ENCODE data around the gene SLCO1C1. TPM values are rescaled to one million over a fixed set of nuclear protein-coding genes. Genes with fewer than 3 reads are reported as not detected.

Gene SLCO1C1
- total RNA-seq, 1 donor from 2014 or later, result not detected

DNA sequence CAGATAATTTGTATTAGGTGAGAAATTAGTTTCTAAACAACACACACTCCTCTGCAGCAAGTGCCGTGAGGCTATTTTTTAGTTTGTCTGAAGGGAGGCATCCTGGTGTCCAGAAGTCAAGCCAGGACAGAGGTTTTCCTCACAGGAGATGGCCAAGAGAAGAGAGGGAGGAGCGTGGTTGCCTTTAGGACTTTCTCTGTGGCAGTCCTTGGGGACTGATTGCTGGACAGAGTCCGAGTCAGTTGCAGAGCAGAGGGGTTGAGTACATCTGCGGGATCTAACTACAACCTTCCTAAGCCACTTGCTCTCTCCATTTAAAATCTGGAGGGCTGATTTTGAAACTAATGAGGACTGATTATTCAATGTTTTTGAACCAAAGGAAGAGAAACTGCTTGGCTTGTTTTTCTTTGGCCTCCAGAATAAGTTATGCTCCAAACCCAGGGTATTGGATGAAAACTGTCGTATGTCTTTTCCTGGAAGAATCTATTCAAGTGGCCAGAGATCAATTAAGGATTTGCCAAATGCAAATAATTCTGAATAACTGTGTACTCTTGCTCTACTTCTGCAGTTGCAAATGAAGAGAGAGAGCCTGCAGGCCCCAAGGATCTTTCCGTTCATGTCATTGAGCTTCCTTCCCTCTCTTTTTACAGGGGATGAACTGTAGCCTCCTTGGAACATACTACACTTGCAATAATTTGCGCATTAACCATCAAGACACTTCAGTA lies 1.2 kb downstream of the SLCO1C1 start:
- TF ChIP-seq, protein P1, sequence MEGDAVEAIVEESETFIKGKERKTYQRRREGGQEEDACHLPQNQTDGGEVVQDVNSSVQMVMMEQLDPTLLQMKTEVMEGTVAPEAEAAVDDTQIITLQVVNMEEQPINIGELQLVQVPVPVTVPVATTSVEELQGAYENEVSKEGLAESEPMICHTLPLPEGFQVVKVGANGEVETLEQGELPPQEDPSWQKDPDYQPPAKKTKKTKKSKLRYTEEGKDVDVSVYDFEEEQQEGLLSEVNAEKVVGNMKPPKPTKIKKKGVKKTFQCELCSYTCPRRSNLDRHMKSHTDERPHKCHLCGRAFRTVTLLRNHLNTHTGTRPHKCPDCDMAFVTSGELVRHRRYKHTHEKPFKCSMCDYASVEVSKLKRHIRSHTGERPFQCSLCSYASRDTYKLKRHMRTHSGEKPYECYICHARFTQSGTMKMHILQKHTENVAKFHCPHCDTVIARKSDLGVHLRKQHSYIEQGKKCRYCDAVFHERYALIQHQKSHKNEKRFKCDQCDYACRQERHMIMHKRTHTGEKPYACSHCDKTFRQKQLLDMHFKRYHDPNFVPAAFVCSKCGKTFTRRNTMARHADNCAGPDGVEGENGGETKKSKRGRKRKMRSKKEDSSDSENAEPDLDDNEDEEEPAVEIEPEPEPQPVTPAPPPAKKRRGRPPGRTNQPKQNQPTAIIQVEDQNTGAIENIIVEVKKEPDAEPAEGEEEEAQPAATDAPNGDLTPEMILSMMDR (IDR thresholded peaks at IDR 0.05; ENCODE audit: insufficient read depth, low read length, poor library complexity, severe bottlenecking), result no peak
- no peak for DNase-seq (ENCODE audit: low read depth)
- Histone ChIP-seq H3K4me3 (ENCODE audit: low read depth, low read length) (no peak overlapping the region), H3K27me3 (ENCODE audit: control insufficient read depth, insufficient read depth, low read length) (no peaks in the 10 kb centered on the region), H3K36me3 (ENCODE audit: control insufficient read depth, insufficient read depth, low read length) (no peaks in the 10 kb centered on the region)

DNA sequence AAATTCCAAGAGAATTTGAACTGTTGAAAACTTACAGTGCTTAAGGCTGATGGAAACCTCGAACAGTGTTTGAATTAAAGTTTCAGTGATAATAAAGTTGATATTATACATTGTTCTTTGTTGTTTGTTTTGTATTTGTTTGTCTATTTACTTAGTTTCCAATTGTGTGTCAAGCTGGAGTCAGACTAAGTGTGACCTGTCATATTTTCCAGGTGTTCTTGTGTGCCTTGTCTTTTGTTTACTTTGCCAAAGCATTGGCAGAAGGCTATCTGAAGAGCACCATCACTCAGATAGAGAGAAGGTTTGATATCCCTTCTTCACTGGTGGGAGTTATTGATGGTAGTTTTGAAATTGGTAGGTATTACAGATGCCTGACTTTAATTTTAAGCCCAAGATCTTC lies 6.0 kb downstream of the SLCO1C1 start:
- no peak overlapping the region for H3K4me3 ChIP-seq (ENCODE audit: low read depth, low read length)
- TF ChIP-seq, protein P1 (IDR thresholded peaks at IDR 0.05; ENCODE audit: insufficient read depth, low read length, poor library complexity, severe bottlenecking), result no peak
- H3K36me3 ChIP-seq (ENCODE audit: control insufficient read depth, insufficient read depth, low read length), result no peaks in the 10 kb centered on the region
- no peak for DNase-seq (ENCODE audit: low read depth)
- H3K27me3 ChIP-seq (ENCODE audit: control insufficient read depth, insufficient read depth, low read length), result no peaks in the 10 kb centered on the region

- DNase-seq (ENCODE audit: low read depth), result no peak
- TF ChIP-seq, protein P1 (IDR thresholded peaks at IDR 0.05; ENCODE audit: insufficient read depth, low read length, poor library complexity, severe bottlenecking), result no peak
- Histone ChIP-seq H3K36me3 (ENCODE audit: control insufficient read depth, insufficient read depth, low read length) (no peaks in the 10 kb centered on the region), H3K27me3 (ENCODE audit: control insufficient read depth, insufficient read depth, low read length) (no peaks in the 10 kb centered on the region), H3K4me3 (ENCODE audit: low read depth, low read length) (no peak overlapping the region)
These were observed 9.7 kb downstream of the SLCO1C1 start for GRCh38 chr12:20704860-20705259.

DNA sequence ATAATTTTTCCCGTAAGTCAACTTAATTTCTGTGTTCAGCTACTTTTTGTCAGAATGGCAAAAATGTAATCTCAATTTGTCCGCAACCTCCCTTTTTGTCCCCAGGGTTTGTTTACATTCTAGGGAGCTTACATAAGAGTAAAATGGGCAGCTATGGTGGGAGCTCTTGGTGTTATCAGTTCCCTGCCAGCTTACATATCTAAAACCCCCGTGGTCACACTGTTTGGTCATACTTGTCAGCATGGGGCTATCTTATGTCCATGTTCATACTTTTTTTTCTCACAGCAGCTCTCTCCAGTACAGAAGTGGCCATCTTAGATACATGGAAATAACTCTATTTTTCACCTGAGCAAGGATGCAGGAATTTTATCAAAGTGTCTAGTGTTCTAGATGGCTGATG lies 16.7 kb downstream of the SLCO1C1 start:
- Histone ChIP-seq H3K27me3 (ENCODE audit: control insufficient read depth, insufficient read depth, low read length) (no peaks in the 10 kb centered on the region), H3K4me3 (ENCODE audit: low read depth, low read length) (no peak overlapping the region), H3K36me3 (ENCODE audit: control insufficient read depth, insufficient read depth, low read length) (no peaks in the 10 kb centered on the region)
- no peak for DNase-seq (ENCODE audit: low read depth)
- TF ChIP-seq, protein P1 (IDR thresholded peaks at IDR 0.05; ENCODE audit: insufficient read depth, low read length, poor library complexity, severe bottlenecking), result no peak

DNA sequence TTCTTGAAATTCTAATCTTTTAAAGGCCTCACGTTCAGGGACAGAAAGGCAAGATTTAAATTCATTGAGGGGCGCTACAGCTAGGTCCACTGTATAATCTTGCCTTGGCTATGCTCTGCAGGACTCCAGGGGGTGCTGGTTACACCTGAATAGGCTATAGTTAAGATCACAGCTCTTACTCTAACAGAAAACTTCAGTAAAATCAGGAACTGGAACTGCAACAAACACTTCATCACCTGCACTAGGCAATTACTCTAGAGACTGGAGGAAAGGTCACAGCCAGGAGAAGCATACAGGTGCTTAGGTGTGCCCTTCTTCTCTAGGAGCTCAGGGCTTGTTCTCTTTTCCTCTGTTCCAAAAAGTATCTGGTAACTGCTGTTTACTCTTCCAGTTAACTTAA lies 20.9 kb downstream of the SLCO1C1 start:
- TF ChIP-seq, protein P1 (IDR thresholded peaks at IDR 0.05; ENCODE audit: insufficient read depth, low read length, poor library complexity, severe bottlenecking), result no peak

DNA sequence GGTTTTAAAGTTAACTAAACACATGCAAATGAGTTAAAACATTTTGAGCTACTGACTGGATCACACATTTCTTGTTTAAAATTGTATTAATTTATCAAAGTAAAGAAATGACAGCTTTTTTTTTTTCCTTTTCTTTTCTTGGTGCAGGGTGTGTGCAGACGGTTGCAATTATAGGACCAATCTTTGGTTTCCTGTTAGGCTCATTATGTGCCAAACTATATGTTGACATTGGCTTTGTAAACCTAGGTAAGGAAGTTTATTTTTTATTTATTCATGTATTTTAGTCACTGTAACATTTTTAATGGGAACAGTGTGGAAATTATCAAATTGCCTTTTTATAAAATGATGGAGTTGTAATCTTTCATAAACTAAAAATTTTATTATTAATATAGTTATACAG lies 21.9 kb downstream of the SLCO1C1 start:
- DNase-seq (ENCODE audit: low read depth), result no peak
- TF ChIP-seq, protein P1 (IDR thresholded peaks at IDR 0.05; ENCODE audit: insufficient read depth, low read length, poor library complexity, severe bottlenecking), result no peak
- Histone ChIP-seq H3K36me3 (ENCODE audit: control insufficient read depth, insufficient read depth, low read length) (no peaks in the 10 kb centered on the region), H3K4me3 (ENCODE audit: low read depth, low read length) (no peak overlapping the region), H3K27me3 (ENCODE audit: control insufficient read depth, insufficient read depth, low read length) (no peaks in the 10 kb centered on the region)

More for the DNA sequence above, 20.9 kb downstream of the SLCO1C1 start:
- no peak for DNase-seq (ENCODE audit: low read depth)
- Histone ChIP-seq H3K4me3 (ENCODE audit: low read depth, low read length) (no peak overlapping the region), H3K36me3 (ENCODE audit: control insufficient read depth, insufficient read depth, low read length) (no peaks in the 10 kb centered on the region), H3K27me3 (ENCODE audit: control insufficient read depth, insufficient read depth, low read length) (no peaks in the 10 kb centered on the region)

Measured in kidney epithelial cell (primary cell).